Measurements from ENCODE around the gene HAO1. TPM values are rescaled to one million over a fixed set of nuclear protein-coding genes. Genes with fewer than 3 reads are reported as not detected.

The HAO1 gene
- not detected in 5 replicates for total RNA-seq (2022; extraction: Qiagen RNA extraction; ENCODE audit: low read depth)

DNA sequence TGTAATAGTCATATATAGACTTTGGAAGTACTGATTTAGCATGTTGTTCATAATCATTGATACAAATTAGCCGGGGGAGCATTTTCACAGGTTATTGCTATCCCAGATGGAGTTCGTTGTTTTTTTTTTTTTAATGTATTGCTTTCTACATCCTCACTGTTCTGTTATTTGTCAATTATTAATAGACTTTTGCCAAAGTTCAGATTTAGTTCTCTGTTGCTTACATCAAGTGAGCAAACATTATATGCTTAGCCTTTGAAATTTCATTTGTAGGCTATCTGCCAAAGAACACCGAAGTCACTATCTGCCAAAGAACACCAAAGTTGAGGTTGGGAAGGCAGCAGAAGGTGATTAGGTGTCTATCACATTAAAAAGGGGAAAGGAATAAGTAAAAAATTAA is at the start of gene HAO1:
TSS of gene HAO1 (minus strand) at position 118 of the 400 bp plus-strand sequence. CDS start at position 82, 36 bp downstream.

Other genes starting within 250 kb of the HAO1 start
- 9.5 to 16.8 TPM (median 14.9 TPM) in 5 replicates for gene TMX4, start 79.3 kb upstream of the HAO1 start, total RNA-seq (2022; extraction: Qiagen RNA extraction; ENCODE audit: low read depth)
- 0.33 to 0.87 TPM (median 0.60 TPM) in 5 replicates for gene PLCB1, start 191.8 kb upstream of the HAO1 start, total RNA-seq (2022; extraction: Qiagen RNA extraction; ENCODE audit: low read depth)